Activated CD4-positive, alpha-beta T cell treated with anti-CD3 and anti-CD28 coated beads, Interleukin-10, Interleukin-2, amounts not matched to agents 100 ng/mL and 50 ng/mL, durations not matched to agents 16 hours and 8 hours (primary cell): Measurements from ENCODE around the gene GYPC.

Experiments used
- DNase-seq: peaks from one replicate; pipeline ENCODE4 v3.0.0-alpha.2; 2020

GYPC gene

DNA sequence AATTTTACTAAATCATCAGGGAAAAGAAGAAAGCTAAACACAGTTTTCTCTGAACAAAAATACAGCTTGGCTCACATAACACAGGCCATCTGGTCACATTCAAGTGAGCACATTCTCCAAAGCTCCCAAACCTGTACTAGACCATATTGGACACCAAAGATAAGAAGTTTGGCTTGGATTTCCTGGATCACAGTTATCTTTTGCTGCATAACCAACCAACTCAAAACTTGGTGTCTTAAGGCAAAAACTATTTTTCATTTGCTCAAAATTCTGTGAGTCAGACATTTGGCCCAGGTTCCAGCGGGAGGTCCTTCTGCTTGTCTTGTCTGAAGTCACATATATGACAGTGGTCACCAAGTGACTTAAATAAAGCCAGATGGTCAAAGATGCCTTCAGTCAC, 83.2 kb downstream of the GYPC start:
- DNase-seq: no peak

DNA sequence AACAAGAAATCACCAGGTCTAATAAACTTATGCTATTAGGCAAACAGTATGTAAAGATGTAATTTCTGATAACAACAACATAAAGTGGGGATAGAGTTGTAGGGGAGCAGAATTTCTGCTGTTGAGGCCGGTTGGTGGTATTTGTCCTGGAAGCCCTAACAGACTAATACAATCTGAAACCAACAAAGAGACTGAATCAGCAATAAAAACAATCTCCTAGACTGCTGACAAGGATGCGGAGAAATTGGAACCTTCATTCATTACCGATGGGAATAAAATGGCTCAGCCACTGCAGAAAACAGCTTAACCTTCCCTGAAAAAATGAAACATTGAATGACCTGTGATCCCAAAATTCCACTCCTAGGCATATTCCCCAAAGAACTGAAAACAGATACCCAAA, 88.7 kb downstream of the GYPC start:
- DNase-seq: no peak
